NCI-H2107 treated with DMSO at 0.1 percent for 48 hours (cell line): ENCODE data around the gene OCRL.
A peak's percentile ranks its signal among the peaks of the same experiment; 100 is the strongest.

Experiments used
- DNase-seq: peaks from one replicate; lab custom pipeline; 2025; ENCODE audit not compliant: unreplicated experiment; lab: John Stamatoyannopoulos, UW

OCRL gene

DNA sequence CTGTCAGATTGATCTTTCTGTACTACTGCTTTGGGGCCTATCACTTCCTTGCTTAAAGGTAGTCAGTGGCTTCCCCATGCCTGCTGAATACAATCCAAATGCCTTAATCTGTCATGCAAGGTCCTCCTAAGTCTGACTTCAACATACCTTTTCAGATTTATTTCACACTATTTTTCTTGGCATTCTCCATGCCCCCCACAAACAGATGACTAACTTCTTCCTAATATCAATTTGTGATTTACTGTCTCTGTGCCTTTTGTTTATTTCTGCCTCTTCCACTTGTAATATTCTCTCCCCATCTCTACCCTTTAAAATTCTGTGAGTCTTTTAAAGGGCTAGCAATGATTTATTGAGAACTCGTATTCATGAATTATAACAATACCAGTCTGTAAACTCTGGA, 41.8 kb downstream of the OCRL start:
- DNase-seq, result no peak

DNA sequence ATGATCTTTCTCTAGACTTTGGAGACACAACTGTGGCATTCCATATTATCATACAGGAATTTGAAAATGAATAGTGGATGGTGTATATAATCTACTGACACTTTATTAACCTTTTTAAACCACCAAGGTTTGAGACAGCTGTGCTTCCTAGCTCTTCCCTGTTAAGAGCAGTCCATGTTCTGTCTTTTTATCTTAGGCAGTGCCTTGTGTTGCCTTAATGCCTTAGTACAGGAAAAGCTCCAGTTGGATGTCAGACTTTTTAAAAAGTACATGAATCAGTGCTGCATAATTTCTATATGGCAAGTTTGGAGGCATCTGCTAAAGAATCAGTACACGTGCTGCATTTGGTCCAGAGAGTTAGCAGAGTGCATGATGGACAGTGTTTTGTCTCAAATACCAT, 45.1 kb downstream of the OCRL start:
- no peak for DNase-seq

DNA sequence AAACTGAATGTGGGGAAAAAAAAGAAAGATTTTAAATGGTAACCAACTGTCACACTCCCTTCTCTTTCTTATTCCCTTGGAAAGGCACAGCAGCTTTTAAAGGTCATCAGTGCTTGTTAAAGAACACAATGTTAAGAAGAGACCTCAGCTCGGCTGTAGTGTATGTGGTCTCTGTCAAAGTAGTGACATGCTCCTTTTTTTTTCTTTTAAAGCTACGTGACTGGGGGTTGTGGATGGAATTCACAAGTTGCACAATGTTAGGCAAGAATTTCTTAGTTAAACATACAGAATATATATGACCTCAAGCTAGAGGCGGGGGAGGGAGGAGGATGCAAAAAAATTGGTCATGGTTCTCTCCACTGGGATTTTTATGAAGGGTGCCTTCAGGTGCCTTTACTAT, 45.6 kb downstream of the OCRL start:
- DNase-seq, result no peak

DNA sequence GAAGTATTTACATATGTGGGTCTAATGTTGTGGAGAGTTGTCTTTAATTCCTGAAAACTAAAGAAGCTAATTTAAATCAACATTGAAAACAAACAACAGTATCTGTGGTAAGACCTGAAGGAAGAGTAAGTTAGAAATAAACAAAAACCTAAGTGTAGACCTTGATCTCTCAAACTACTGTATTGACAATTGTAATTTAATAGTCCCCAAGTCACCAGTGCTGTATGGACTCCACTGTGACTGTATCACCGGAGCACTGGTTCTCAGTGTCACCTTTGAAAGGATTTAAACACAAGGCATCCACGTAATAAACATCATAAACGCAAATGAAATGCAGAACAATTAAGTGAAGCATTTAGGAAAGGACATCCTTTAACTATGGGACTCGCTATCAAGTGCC, 46.4 kb downstream of the OCRL start:
- no peak for DNase-seq

DNA sequence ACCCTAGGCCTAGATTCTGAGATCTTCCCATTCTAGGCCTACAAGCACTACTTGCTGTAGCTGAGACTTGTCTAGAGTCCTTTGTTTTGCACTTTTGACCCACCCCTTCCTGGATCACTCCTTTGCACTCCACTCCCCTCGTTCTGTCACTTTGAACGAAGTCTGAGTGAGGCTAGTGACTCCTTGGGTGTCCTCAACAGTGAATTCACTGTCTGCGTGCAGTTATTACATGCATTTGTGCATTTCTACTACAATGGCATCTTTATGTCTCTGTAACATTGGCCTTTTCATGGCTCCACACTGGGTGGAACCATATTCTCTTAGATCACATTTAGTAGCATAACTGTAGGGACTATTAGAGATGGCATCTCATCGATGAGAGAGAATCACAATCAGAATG, 50.5 kb downstream of the OCRL start:
- DNase-seq, result no peak

DNA sequence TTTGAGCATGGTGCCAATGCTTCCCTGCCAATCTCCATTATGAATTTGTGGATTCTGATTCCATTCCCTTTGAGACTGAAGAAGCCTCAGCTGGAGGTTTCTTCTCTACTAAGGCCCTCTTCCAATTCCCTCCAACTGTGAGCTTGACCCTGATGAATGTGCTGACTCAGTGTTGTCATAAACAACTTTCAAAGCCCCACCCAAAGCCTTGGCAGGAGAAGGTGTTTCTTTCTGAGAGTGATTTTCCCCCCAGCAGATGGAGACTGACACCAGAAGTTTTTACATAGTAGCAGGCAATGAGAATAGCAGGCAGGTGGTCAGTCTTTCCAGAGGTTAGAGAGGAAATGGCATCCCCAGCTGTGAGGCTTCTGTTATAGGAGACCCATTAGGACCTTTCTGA, 53.1 kb downstream of the OCRL start:
- DNase-seq, result no peak

DNA sequence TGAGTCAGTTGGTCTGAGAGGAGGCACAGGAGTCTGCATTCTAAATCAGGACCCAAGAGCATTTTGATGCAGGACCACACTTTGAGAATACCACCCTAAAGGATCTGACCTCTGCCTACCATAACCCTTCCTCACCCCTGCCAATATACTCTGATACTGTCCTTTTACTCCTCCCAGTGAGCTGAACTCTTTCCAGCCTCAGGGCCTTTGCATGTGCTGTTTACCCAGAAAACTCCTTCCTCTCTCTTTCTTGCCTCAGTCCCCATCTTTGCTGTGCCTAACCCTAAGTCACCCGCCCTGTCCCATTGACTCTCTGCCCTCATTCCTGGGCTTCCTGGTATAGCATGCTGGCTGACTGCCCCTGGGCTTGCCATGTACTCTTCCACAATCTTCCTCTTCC, 54.7 kb downstream of the OCRL start:
- DNase-seq, result no peak

DNA sequence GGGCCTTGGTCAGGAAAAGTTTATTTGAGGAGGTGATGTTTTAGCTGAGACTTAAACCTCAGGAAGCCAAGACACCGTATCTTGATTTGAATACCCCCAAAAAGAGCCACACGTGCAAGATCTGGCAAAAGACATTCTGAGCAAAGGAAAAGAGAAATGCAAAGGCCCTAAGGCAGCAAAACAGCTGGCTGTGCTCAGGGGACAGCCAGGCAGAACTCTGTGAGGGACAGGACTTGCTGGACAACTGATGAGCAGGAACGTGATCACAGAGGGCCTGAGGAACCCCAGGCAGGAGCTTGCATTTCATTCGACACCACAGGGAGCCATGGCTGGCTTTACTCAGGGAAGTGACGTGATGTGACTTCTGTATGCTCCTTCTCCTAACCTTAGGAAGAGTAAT, 56.0 kb downstream of the OCRL start:
- DNase-seq, result no peak

DNA sequence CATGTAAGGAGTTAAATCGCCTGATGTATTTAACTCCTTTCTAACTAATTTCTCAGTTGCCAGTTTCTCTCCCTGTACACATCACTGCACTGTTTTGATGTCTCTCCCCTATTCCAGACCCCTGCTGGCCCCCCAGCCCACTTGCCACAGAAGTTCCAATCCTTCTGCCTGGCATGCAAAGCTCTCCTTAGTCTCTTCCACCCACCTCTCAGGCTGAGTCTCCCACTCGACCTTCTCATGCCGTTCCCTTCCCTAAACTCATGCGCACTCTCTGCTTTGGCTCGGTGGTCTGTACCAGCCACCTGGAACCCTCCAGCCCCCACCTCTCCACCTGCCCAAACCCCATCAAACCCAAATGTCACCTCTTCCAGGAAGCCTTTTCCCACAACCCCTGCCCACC, 57.8 kb downstream of the OCRL start:
- DNase-seq, result no peak

DNA sequence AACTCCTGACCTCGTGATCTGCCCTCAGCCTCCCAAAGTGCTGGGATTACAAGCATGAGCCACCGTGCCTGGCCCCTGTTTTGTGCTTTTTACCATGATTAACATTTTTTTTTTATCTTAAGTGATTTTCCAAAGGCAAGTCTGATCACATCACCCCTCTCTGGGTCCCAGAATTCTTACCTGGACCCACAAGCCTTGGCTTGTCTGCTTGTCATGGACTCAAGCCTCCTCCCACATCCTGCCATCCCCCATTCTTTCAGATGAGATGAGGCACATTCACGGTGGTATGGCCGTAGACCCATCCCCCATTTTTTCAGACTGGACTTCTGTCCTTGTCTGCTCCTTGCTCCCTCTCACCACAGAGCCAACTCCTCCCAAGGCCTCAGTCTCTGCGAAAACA, 59.4 kb downstream of the OCRL start:
- no peak for DNase-seq

DNA sequence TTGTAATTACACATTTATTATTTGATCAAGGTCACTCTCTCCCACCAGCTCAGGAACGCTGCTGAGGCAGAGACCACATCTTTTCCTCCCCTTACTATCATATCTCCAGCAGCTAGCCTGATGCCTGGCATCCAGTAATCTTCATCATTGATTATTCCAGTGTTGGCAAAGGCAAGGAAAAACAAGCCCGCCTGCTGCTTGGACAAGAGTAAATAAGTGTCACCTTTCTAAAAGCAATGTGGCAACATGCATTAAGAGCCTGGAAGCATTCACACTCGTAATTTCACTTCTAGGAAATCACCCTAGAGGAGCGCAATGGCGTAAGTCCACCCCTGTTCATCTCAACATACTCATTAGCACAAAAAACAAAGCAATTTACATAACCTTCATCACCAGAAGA, 59.9 kb downstream of the OCRL start:
- peak; percentile 25 for DNase-seq

DNA sequence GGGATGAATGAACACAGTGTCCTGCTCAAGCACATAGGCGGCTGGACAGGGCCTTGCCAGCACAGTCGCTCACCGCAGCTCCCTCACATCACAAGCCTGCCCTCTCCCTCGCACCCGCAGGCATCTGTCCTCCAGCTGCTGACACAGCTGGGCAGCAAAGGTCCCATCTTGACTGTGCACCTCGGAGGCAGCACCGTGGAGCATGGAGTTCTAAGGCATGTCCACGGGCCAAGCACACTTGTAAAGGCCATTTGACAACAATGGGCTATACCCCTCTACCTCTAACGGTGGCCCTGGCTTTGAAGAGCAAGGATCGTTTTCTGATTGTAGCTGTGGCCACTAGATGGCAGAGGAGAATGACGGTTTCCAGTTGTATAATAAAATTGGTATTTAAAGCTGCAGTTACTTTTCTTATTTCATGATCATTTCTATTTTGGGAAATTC, 60.9 kb downstream of the OCRL start:
- peak; percentile 12 for DNase-seq

DNA sequence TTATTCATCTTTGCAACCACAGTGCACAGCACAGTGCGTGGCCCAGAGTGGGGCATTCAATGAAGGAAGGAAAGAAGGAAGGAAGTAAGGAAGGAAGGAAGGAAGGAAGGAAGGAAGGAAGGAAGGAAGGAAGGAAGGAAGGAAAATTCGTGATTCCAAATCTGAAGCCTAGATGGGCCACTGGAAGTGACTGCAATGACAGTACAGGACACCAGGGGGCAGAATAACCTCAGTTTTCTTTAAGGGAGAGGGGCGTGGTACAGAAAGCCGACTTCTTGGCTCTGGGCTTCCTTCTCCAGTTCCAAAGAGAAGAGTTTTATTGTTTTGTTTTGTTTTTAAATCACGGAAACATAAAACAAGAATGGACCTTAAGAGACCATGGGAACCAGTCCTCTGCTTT, 66.9 kb downstream of the OCRL start:
- peak; percentile 30 for DNase-seq

DNA sequence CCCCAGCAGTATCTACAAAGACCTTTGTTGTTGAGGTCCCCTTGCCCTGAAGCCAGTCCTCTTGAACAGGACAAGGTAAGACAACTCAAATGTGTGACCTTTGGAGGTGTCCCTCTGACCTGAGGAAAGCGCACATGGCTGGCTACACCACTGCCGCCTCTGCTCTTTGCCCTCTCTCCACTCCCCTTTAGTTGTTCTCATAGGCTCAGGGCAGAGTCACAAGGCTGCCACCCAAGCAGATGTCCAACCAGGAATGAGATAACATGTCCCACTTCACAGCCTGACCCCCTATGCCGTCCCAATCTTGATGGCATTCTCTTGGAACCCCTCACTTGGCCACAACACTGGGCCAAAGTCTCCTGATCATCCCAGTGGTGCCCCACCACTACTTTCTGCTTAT, 68.4 kb downstream of the OCRL start:
- DNase-seq, result no peak

DNA sequence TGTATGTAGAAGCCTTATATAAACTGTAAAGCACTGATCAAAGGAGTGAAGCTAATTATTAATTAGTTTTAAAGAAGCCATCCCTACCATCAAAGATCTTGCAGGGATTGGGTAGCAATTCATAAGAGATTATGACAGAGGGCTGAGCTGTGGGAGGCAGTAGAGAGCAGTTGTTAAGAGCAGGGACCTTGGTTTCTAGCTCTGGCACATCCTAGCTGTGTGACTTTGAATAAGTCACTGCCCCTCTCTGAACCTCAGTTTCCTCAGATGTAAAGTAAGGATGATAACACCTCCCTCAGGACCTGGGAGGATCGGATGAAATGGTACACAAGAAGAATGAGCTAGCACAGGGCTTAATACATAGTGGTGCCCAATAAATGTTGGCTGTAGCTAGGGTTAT, 69.3 kb downstream of the OCRL start:
- DNase-seq, result no peak

DNA sequence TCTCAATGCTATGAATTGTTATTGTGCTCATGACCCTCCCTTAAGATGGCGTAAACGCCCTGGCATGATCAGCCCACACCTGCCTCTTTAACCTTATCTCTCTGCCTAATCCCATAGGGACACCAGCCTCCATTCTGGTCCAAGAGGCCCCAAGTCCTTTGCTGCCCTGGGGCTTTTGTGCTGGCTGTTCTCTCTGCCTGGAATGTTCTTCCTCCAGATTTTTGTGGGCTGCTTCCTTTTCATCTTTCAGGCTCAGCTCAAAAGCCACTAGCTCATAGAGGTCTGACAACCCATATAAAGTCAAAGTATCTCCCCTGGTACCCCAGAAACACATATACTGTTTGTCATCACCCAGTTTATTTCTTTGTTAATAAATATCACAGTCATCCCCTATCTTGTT, 72.3 kb downstream of the OCRL start:
- DNase-seq, result no peak

DNA sequence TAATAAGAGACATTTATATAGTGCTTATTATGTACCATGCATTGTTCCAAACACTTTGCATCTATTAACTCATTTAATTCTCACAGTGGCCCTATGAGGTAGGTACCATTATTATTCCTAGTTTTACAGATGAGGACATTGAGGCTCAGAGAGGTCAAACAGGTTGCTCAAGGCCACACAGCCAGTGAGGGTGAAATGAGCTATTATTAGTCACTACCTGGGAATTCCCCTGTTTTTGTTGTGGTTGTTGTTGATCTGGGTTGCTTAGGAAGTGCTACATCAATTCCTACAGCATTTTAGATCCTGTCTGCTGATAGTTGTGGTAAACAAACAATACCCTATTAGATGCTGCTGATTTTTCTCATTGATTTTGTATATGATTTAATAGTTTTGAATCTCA, 73.5 kb downstream of the OCRL start:
- DNase-seq, result no peak

DNA sequence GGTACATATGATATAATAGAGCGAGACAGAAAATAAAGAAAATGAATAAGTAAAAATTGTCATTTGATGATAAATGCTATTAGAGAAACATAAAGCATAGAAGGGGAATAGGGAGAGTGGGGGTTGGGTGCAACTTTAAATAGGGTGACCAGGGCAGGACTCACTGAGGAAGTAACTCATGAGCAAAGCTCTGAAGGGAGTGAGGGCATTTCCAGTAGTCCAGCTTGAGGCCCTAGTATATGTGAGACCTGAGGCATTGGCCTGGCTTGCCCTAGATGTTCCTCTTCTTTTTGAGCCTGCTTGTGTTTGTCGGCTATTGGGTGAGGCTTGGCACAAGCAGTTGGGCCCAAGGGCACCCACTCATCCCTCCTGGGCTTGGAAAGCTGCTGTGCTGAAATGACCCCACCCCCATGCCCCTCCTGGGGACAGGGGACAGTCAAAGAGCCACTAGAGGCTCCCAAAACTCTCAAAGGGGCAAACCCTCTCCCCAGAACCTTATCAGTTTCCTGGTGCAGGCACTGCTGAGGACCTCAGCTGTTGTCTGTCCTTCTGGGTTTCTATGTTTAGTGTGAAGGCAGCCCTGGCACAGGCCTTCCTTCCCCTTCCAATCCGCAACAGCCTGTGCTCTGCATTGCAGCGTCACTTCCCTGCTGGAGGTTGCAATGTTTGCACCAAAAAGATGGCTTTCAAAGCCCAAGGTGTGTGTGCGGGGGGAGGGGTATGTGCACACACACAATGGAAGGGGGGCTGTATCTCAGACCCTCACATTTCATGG, 74.6 kb downstream of the OCRL start:
- no peak for DNase-seq

DNA sequence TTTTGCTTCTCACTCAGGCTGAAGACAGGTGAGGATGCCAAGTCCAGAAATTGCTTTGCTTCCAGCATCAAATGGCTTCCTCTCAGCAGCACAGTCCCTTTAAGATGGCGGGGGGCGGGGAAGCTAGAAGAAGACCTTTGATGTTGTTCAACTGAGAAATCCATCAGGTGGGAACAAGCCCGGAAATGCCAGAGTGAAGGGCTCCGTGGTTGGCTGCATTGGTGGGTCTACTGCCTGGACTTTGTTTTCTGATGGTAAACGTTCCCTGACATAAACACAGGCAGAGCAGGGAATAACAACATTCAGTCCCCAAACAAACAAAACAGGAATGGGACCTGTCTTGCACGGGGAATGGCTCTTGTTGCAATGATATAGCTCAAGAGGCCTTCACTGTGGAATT, 77.4 kb downstream of the OCRL start:
- no peak for DNase-seq

DNA sequence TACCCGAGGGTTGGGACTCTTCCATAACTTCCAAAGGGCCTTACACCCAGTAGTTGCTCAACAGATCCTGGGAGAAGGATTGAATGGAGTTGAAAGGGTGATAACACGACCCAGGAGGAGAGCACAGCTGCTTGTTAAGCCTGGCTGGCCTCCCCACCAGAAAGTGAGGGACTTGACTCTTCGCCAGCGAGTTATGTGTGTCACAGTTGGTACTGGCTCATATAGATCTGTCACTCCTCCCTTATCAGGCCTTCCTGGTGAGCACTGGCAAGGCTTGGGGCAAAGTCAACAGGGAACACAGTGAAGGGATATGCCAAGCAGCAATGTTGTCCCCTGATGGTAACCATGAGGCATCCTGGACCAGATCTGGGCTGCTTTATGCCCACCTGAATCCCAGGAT, 78.9 kb downstream of the OCRL start:
- no peak for DNase-seq

DNA sequence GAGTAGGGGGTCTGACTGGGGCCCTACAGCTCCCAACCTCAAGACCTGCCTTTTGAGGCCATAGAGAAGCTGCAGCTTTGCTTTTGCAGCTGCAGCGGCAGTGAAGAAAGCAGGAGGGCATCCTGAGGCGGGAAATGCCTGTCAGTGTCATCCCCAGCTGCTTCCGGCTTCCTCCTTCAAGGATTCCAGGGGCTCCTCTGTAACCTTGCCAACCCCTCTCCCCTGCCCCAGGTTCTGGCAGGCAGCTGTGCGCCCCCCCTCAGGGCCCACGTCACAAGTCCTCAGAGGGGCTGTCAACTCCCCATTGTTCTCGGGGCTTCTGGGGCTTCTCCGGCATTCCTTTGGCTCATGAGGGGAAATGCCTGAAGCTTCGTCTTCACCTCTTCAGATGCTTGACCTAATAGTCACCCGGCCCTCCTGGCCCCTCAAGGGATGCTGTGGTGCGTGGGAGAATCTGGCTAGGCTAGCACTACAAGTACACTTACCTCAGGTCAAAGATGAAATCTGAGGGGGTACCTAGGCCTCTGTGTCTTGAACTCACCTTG, 82.8 kb downstream of the OCRL start:
- no peak for DNase-seq

DNA sequence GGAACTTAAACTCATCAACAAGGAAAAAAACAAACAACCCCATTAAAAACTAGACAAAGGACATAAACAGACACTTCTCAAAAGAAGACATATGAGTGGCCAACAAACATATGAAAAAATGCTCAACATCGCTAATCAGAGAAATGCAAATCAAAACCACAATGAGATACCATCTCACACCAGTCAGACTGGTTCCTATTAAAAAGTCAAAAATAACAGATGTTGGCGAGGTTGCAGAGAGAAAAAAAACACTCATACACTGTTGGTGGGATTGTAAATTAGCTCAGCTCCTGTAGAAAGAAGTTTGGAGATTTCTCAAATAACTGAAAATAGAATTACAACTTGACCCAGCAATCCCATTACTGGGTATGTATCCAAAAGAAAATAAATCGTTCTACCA, 86.0 kb downstream of the OCRL start:
- no peak for DNase-seq

DNA sequence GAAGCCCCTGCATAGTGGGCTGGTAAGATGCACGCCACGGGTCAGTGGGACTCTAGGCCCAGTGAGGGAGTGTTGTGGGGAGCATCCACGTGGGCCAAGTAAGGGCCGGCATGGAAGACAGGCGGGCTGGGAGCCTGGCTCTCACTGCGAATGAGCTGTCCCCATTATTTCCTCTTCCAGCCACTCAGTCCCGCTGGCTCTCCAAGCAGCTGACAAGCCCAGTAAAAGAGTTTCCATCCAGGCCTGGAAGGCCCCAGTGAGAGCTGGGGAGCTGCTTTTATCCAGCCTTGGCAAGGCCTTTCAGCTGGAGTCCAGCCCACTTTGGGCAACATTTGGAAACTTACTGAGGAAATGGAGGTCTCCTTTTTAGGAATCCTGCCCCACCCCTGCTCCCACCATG, 89.8 kb downstream of the OCRL start:
- DNase-seq, result no peak
